ENCODE data around the gene CCR5.
"Not testable (repeated sequence)": the region's sequence is repeated elsewhere in the genome, so short reads cannot be mapped to it uniquely, and the experiment has no call there.

Gene CCR5

GRCh38 chr3:46386205-46386604 is 15.5 kb downstream of the CCR5 start:
- no peak for DNase-seq (ENCODE audit: low read depth)

DNA sequence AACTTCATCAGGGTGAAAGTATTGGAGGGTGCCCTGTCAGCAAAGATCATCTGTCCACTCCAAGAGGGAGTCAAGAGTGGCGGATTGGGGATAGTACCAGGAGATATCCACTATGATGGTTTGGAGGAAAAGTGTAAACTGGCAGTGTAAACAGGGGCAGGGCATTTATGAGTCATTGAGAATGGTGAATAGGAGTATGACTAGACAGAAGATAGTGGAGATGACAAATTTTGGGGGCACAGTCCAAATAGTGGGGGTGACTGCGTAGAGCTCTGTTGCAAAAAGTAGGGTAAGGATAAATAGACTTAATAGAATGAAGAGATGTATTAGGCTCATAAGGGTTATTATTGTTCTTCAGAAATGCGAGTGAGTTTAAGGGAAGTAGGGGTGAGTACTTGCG is 18.1 kb downstream of the CCR5 start:
- not testable (repeated sequence) for DNase-seq (ENCODE audit: low read depth)

GRCh38 chr3:46389306-46389705 is 18.6 kb downstream of the CCR5 start:
- no peak for DNase-seq (ENCODE audit: low read depth)

DNA sequence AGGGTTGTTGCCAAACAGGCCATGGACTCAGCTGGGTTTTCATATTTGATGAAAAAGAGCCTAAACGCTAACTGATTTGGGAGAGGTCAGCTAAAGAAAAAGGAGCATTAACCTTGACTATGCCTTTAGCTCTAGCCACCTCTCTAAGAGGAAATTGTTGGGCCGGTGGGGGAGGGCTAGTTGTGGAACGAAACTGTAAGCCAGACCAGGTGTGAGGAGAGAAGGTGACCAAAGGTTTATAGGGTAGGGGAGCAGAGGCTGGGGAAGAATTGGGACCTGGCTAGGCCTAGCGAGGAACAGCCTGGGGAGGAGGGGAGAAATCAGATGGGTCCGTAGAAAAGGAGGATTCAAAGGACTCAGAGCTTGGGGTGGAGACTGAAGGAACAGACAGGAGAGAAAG is 20.8 kb downstream of the CCR5 start:
- DNase-seq (ENCODE audit: low read depth): not testable (repeated sequence)

DNA sequence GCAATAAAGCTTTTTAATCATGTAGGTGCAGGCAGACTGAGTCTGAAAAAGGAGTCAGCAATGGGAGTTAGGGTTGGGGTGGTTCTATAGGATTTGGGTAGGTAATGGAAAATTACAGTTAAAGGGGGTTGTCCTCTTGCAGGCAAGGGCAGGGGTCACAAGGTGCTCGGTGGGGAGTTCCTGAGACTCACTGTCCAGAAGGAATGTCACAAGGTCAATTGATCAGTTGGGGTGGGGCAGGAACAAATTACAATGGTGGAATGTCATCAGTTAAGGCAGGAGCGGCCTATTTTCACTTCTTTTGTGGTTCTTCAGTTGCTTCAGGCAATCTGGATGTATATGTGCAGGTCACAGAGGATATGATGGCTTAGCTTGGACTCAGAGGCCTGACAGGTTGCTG is 22.3 kb downstream of the CCR5 start:
- no peak for DNase-seq (ENCODE audit: low read depth)

- DNase-seq (ENCODE audit: low read depth): no peak
Observed at GRCh38 chr3:46393554-46394434, 23.0 kb downstream of the CCR5 start.

- DNase-seq (ENCODE audit: low read depth): no peak
Observed at GRCh38 chr3:46395210-46395661, 24.5 kb downstream of the CCR5 start.

GRCh38 chr3:46395766-46396530 is 25.2 kb downstream of the CCR5 start:
- DNase-seq (ENCODE audit: low read depth): no peak

GRCh38 chr3:46397111-46397510 is 26.4 kb downstream of the CCR5 start:
- DNase-seq (ENCODE audit: low read depth): no peak

DNA sequence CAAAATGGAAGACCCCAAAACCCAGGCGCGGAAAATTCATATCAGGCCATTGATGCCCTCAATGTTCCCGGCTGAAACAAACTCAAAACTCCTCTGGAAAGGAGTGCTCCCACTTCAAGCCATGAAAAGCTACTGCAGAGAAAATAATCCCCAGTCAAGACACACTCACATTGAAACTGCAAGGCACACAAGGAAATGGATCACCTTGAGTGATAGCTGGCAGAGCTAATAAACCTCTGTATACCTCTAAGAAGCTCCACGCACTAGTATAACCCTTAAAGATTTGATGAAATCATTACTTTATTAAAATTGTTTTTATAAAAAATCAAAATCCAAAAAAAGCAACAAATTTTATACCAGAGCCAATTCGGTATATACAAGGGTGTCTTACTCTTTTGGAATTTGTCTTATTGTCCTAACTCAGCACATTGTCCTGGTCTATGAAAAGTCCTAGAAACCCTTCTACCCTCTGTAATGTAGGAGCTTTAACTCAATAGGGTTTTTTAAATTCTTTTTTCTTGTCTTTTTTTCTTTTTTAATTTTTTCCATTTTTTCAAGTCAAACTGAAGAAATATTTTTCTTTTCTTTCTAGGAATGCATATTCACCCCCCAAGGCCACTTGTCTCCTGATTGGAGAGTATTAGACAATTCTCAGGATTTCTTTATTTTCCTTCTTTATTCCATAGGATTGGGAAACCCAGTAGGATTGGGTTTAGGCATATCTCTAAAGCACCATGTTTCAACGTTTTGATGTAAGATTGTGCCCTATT is 27.6 kb downstream of the CCR5 start:
- no peak for DNase-seq (ENCODE audit: low read depth)

DNA sequence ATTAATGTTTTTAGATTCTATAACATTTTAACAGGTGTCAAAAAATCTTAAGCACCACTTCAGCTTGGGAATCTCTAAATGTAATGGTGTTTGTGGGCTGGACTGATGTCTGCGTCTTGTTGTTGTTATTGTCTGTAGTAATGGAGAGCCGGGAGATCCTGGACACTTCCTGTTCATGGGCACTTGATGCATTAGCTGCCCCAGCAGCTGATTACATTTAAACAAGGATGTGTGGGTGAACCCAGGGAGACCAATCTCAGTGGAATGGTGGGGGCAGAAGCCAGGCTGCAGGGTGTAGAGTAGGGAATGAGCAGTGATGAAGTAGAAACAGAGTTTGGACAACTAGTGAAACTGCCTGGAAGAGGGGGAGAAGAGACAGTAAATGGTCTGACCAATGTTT is 28.4 kb downstream of the CCR5 start:
- DNase-seq (ENCODE audit: low read depth): no peak

GRCh38 chr3:46399557-46399956 is 28.8 kb downstream of the CCR5 start:
- no peak for DNase-seq (ENCODE audit: low read depth)

DNA sequence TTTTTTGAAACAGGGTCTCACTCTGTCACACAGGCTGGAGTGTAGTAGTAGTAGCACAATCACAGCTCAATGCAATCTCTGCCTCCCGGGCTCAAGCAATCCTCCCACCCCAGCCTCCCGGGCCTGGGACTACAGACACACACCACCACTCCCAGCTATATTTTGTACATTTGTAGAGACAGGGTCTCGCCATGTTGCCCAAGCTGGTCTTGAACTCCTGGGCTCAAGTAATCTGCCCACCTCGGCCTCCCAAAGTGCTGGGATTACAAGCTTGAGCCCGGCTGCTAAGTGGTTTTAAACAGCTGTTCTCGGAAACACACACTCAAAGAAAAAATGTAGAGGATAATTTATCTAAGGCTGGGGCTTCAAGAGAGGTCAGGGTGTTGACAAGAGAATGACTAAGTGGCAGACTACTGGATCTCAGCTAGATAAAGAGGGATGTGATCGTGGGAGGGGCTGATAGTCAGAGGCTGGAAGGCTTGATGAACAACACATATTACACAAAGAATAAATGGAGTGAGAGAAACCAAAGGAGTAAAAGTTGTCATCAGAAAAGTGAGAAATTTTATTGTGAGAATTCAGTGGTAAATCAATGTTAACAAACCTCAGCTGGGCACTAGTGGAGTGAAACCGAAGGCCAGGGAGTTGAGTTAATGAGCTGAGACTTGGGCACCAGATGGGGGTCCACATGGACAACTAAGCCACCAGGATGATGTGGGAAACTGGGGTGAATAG is 29.4 kb downstream of the CCR5 start:
- no peak for DNase-seq (ENCODE audit: low read depth)

DNA sequence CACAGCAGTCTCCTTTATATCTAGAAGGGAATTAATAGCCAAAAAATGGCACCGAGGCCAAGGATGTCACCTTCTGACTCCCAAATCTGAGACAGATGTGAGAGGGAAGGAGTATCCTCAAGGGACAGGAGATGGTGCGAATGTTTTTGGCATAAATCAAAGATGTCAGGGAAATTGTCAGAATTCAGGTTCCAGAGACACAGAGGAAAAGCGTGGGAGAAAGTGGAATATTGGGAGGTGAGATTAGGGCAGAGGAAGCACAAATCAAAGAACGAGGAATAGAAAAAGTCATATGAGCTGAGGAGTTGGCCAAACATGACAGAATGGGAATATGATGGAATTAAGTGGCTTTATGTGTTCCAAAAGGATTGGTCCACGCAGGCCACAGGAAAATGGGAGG is 30.1 kb downstream of the CCR5 start:
- DNase-seq (ENCODE audit: low read depth): no peak

DNA sequence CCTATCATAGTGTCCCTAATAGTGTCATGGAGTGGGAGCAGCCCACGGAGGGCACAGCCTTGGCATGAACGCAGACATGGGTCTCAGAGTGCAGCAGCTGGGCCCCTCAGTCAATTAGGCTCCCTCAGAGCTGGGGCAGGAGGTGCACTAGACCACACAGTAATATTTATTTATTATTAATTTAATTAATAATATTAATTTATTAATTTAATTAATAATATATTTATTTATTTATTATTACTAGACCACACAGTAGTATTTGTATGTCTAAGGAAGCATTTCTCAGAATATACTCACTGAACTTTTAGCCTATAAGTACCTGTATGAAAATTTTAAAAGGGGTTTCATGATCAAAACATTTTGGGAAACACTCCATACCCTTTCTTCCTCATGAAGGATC is 30.8 kb downstream of the CCR5 start:
- DNase-seq (ENCODE audit: low read depth): no peak

- DNase-seq (ENCODE audit: low read depth): not testable (repeated sequence)
Observed at GRCh38 chr3:46402902-46403301, 32.2 kb downstream of the CCR5 start.

DNA sequence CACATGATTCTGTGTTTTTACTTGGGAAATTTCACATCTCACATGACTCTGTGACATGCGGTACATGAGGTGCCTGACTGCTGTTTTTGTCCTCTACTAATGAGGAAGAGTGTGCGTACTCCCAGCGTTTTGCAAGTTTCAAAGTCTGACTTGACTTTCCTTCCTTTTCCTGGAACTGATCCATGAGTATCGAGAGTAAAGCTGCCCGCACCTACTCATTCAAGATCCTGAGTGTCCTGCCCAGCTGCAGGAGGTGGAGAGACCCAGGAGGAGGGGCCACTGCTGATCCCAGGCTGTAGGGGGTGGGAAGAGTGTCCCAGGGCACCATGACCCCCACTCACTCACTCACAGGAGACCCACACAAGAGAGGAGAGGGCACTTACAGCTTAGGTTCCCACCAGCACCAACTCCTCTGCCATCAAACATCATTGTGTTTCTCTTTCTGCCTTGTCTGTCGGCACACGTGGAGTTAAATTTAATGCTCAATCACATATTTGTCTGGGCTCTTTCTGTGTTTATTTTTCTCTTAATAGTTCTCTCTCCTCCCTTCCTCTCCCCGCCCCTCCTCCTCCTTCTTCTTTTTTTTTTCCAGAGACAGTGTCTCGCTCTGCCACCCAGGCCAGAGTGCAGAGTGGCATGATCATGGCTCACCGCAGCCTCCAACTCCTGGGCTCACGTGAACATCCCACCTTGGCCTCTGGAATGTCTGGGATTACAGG is 34.7 kb downstream of the CCR5 start:
- no peak for DNase-seq (ENCODE audit: low read depth)

- DNase-seq (ENCODE audit: low read depth): no peak
Observed at GRCh38 chr3:46406443-46406787, 35.7 kb downstream of the CCR5 start.

GRCh38 chr3:46406788-46407611 is 36.3 kb downstream of the CCR5 start, which contains the start of the genes CCR5AS and CCRL2:
TSS of gene CCR5AS (minus strand) at chr3:46407066.
TSS of gene CCRL2 (plus strand) at chr3:46407259. CDS start at chr3:46408080, 821 bp downstream.
- DNase-seq (ENCODE audit: low read depth): peak; percentile 1

DNA sequence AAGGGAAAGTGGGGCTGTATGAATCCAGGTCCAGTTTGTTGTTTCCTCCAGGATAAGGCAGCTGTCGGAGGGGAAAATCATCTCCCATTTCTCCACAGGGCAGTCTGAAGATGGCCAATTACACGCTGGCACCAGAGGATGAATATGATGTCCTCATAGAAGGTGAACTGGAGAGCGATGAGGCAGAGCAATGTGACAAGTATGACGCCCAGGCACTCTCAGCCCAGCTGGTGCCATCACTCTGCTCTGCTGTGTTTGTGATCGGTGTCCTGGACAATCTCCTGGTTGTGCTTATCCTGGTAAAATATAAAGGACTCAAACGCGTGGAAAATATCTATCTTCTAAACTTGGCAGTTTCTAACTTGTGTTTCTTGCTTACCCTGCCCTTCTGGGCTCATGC is 37.2 kb downstream of the CCR5 start:
- no peak for DNase-seq (ENCODE audit: low read depth)

Measured in T-helper 22 cell (primary cell).